ENCODE measurements around the gene TJP3. TPM values are rescaled to one million over a fixed set of nuclear protein-coding genes. Genes with fewer than 3 reads are reported as not detected.

TJP3 gene, protein sequence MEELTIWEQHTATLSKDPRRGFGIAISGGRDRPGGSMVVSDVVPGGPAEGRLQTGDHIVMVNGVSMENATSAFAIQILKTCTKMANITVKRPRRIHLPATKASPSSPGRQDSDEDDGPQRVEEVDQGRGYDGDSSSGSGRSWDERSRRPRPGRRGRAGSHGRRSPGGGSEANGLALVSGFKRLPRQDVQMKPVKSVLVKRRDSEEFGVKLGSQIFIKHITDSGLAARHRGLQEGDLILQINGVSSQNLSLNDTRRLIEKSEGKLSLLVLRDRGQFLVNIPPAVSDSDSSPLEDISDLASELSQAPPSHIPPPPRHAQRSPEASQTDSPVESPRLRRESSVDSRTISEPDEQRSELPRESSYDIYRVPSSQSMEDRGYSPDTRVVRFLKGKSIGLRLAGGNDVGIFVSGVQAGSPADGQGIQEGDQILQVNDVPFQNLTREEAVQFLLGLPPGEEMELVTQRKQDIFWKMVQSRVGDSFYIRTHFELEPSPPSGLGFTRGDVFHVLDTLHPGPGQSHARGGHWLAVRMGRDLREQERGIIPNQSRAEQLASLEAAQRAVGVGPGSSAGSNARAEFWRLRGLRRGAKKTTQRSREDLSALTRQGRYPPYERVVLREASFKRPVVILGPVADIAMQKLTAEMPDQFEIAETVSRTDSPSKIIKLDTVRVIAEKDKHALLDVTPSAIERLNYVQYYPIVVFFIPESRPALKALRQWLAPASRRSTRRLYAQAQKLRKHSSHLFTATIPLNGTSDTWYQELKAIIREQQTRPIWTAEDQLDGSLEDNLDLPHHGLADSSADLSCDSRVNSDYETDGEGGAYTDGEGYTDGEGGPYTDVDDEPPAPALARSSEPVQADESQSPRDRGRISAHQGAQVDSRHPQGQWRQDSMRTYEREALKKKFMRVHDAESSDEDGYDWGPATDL
- 0.25 to 0.59 TPM (median 0.37 TPM) in 5 replicates for total RNA-seq (2022; extraction: Qiagen RNA extraction)

DNA sequence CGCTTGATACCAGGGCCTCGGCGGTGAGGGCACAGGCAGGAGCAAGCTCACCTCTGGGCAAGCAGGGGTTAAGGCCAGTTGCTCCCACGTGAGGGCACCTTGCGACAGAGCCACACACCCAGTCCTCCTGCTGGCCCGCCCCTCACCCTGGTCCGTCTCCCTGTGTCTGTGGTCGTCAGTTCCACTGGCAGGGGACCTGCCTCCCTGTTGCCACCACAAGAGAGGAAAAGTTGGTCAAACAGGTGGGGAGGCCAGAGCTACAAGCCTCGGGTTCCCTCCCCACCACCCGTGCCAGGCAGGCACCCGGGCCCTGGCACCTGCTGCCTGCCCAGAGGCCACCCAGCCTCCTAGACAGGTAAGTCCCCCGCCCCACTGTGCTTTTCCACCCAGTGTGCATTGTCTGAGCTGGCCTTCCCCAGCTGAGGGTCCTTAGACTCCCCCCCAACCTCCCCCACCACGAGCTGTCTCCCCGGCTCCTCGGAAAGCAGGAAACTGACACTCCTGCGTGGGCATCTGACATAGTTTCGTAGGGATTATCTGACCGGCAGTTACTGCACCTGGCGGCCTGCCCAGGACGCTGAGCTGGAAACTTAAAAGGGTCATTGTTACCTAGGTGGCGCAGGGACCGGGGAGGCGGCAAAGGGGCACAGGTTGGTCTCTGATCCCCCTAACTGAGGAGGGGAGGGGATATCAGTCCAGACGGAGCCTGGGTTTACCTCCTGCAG lies at the start of gene TJP3:
TSS of gene TJP3 (plus strand) at position 178 of the 725 bp plus-strand sequence. CDS start 20,049 bp downstream, outside the sequence.

DNA sequence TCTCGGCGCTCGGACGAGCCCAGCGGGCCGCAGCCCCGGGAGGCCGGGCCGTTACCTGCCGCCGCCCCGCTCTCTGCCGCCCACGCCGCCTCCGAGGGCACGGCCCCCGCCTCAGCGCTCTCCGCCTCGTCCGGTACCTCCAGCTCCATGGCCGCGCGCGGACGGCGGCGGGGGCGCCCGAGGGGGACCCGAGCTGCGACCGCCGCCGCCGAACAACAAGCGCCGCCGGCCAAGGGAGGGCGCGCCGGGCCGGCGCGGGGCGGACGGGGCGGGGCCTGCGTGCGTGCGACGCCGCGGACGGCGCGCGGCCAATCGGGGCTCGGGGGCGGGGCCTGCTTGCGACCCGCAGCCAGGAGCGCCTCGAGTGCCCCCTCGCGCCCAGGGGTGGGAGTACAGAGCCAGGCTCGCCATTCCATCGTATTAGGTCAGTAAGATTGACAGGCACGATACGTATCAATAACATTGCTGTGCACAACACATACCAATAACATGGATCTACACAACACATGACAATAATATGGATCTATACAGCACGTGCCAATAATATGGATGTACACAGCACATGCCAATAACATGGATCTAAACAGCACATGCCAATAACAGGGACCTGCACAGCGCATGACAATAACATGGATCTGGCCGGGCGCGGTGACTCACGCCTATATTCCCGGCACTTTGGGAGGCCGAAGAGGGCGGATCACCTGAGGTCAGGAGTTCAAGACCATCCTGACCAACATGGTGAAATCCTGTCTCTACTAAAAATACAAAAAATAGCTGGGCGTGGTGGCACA lies 7.7 kb upstream of the TJP3 start, which contains the start of gene PIP5K1C:
TSS of gene PIP5K1C (minus strand) at position 227 of the 791 bp plus-strand sequence. CDS start at position 149, 78 bp downstream.

DNA sequence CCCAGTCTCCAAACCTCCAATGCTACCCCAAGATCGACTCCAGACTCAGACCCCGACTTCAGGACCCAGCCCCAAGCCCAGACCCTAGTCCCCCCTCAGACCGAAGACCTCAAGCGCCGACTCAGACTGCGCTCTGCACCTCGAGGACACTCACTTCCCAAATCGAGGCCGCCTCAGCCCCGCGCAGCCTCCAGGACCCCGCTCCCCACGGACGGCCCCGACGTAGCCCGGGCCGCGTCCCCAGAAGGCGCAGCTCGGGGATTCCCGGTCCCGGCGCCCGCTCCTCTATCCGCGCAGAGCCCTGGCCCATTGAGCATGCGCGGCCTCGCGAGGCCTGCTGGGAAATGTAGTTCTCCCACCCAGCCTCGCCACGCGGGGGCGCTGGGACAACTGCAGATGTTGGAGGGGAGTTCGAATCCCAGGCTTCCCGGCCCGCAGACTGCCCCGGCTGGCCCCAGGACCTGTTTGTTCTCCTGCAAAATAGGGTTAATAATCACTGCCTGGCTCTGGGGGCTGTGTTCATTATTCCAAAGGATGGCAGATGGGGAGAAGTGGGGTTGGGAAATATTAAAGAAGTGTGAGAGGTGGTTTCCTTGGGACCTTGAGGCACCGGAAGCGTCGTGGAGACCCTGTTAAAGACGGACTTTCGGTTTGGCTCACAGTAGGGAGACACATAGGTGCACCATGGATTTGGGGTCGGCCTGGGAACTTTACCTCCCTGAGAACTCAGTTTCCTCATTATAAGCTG lies 53.4 kb downstream of the TJP3 start, which contains the start of gene APBA3:
TSS of gene APBA3 (minus strand) at position 311 of the 748 bp plus-strand sequence. CDS start 1,428 bp downstream, outside the sequence.

DNA sequence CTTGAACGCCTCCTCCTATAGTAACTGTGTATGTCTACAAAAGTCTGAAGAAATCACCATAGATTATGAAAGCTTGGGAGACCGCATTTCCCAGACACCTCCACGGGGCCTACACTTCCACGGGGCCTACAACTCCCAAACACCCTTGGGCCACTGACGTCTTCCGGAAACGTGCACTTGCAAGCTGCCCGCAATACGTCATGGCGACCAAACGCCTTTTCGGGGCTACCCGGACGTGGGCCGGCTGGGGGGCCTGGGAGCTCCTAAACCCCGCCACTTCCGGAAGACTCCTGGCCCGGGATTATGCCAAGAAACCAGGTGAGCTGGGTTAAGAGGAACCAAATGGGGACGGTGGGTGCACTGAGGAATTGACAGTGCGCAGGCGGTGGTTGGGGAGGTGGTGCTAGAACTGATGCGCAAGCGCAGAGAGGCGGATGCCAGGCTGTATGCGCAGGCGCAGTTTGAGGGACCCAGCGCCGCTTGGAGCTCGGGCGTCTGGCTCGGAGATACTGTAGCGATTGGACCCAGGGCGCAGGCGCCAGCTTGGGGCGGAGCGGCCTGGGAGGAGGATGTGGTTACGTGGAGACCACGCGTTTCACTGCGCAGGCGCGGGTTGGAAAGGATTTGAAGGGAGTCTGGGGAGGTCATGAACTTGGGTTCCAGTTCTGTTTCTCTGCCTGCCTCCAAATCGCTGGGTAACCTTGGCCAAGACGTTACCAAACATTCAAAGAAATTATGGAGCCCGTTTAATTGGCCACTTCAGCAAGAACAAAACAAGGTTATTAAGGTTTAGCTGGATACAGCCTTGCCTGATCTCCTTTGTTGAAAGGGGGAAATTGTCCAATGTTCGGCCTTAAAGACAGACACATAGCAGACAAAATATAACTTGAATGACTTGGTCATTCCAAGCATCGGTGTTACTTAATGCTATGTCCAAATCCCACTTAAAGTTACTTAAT lies 54.6 kb downstream of the TJP3 start, which contains the start of gene MRPL54:
TSS of gene MRPL54 (plus strand) at position 182 of the 959 bp plus-strand sequence. CDS start at position 201, 19 bp downstream.

DNA sequence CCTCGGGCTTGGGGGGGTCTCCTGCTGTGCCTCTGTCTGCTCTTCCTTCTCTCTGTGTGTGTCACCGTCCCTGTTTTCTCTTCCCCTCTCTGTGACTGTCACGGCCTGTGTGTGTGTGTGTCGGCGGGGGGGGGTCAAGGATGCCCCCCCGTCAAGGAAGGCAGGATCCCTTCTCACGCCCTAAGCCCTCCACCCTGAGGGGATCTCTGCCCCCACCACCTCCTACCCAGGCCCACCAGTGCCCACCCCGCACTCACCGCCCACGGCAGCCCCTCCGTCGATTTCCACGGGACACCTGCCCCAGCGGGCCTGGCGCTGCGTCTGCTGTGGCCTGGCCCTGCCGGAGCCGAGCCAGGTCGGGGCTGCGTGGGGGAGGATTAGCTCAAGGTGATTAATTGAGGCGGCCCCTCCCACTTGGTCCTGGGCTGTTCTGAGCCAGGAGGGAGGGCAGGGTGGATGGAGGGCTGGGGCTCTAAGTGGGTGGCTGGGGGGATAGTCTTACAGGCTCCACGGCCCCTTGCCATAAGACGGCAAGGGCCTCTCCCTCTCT lies 63.8 kb downstream of the TJP3 start, which contains the start of gene RAX2:
TSS of gene RAX2 (minus strand) at position 323 of the 550 bp plus-strand sequence. CDS start 486 bp downstream, outside the sequence.

DNA sequence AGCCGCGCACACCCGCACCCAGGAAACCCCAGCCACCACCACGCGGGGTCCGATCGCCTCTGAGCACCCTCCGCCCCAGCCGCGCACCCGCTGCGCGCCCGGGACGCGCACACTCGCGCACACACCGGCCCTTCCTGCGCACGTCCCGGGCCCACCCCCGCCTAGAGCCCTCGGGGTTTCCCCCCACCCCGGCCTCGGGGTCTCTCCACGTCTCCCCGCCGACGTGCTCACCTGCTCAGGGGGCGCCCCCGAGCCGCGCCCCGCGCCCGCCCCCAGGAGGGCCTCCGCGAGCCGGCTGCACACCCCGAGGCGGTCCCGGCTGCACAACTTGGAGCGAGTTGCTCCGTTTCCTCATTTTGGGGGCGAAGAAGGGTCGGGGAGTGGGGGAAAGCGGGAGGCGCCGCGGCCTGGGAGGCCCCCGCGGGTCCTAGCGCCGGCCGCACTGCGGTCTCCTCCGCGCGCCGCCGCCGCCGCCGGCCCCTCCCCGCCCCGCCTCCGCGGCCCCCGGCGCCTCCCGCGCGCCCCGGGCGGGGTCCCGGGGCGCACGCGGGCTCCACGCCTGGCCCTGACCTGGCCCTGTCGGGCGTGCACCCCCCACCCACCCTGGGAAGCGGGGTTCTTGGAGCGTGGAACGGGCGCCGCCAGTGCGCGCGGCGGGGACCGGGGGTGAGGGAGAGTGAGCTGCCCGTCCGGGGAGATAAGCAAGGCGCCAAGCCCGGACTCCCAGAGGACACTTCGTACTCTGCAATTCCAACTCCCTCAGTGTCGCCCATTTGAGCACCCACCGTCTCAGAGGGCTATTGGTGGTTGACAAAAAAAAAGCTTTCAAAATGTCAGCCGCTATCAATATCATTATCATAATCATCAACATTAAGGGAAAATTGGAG lies 78.0 kb downstream of the TJP3 start, which contains the start of gene MATK:
TSS of gene MATK (minus strand) at position 444 of the 887 bp plus-strand sequence. CDS start 1,246 bp downstream, outside the sequence.

Other genes starting within 250 kb of the TJP3 start
- gene SMIM24, start 227.9 kb upstream of the TJP3 start, total RNA-seq (2022; extraction: Qiagen RNA extraction), result 0.80 to 1.1 TPM (median 0.97 TPM) in 5 replicates
- not detected in 5 replicates for gene SMIM44, start 224.9 kb upstream of the TJP3 start, total RNA-seq (2022; extraction: Qiagen RNA extraction)
- gene DOHH, start 207.7 kb upstream of the TJP3 start, total RNA-seq (2022; extraction: Qiagen RNA extraction), result 11.8 to 19.7 TPM (median 18.2 TPM) in 5 replicates
- 27.0 to 36.3 TPM (median 34.2 TPM) in 5 replicates for gene FZR1, start 202.1 kb upstream of the TJP3 start, total RNA-seq (2022; extraction: Qiagen RNA extraction)
- 0.16 to 0.21 TPM (median 0.20 TPM) in 3 of 5 replicates, not detected in the others for gene TEKTIP1, start 169.2 kb upstream of the TJP3 start, total RNA-seq (2022; extraction: Qiagen RNA extraction)
- 108 to 143 TPM (median 142 TPM) in 5 replicates for gene MFSD12, start 150.8 kb upstream of the TJP3 start, total RNA-seq (2022; extraction: Qiagen RNA extraction)
- gene HMG20B, start 135.4 kb upstream of the TJP3 start, total RNA-seq (2022; extraction: Qiagen RNA extraction), result 37.4 to 62.5 TPM (median 61.1 TPM) in 5 replicates
- gene GIPC3, start 122.9 kb upstream of the TJP3 start, total RNA-seq (2022; extraction: Qiagen RNA extraction), result 0.19 to 0.34 TPM (median 0.27 TPM) in 5 replicates
- 1.2 to 1.6 TPM (median 1.3 TPM) in 5 replicates for gene TBXA2R, start 101.5 kb upstream of the TJP3 start, total RNA-seq (2022; extraction: Qiagen RNA extraction)
- gene CACTIN, start 81.6 kb upstream of the TJP3 start, total RNA-seq (2022; extraction: Qiagen RNA extraction), result 11.5 to 18.5 TPM (median 17.9 TPM) in 5 replicates
- 9.9 to 14.3 TPM (median 12.7 TPM) in 5 replicates for gene PIP5K1C, start 7.9 kb upstream of the TJP3 start, total RNA-seq (2022; extraction: Qiagen RNA extraction)
- 7.7 to 11.8 TPM (median 10.1 TPM) in 5 replicates for gene APBA3, start 53.3 kb downstream of the TJP3 start, total RNA-seq (2022; extraction: Qiagen RNA extraction)
- 60.9 to 76.7 TPM (median 62.8 TPM) in 5 replicates for gene MRPL54, start 54.3 kb downstream of the TJP3 start, total RNA-seq (2022; extraction: Qiagen RNA extraction)
- not detected in 5 replicates for gene RAX2, start 63.8 kb downstream of the TJP3 start, total RNA-seq (2022; extraction: Qiagen RNA extraction)
- 0.73 to 1.8 TPM (median 1.3 TPM) in 5 replicates for gene MATK, start 78.0 kb downstream of the TJP3 start, total RNA-seq (2022; extraction: Qiagen RNA extraction)
- 0.09 to 0.45 TPM (median 0.11 TPM) in 5 replicates for gene ZFR2, start 160.7 kb downstream of the TJP3 start, total RNA-seq (2022; extraction: Qiagen RNA extraction)
- 0.07 to 0.13 TPM (median 0.09 TPM) in 4 of 5 replicates, not detected in the other for gene ATCAY, start 172.3 kb downstream of the TJP3 start, total RNA-seq (2022; extraction: Qiagen RNA extraction)
- not detected in 5 replicates for gene NMRK2, start 224.7 kb downstream of the TJP3 start, total RNA-seq (2022; extraction: Qiagen RNA extraction)